T-cell (primary cell): ENCODE data around the gene PPP1CB. TPM values are rescaled to one million over a fixed set of nuclear protein-coding genes. Genes with fewer than 3 reads are reported as not detected.

Experiments
- ATAC-seq, 4 experiments: fragments of 200-7000 bp in 3 of 4; fragments of 150-1000 bp in 1 of 4; cut with Tn5 transposase; replicated peaks in 1 of 4; 1 replicate in 3 of 4; 2 replicates in 1 of 4; pipeline ENCODE4 v1.10.0; 2021; ENCODE audit warnings: moderate library complexity in 3 of 4, mild to moderate bottlenecking in 2 of 4, moderate number of reproducible peaks in 1 of 4
- CTCF ChIA-PET, 2 donors: fragments of 300-600 bp; sonication (Branson Sonifier 250); formaldehyde crosslinking; loops; one replicate each; lab custom pipeline; 2022; ENCODE audit warnings: antibody characterized with exemption in 2 of 2; lab: Charles Lee
- POLR2A ChIA-PET, 2 donors: fragments of 300-600 bp; sonication (Branson Sonifier 250); formaldehyde crosslinking; loops; one replicate each; lab custom pipeline; 2022; ENCODE audit warnings: antibody characterized with exemption in 2 of 2; lab: Charles Lee
- DNase-seq, 35 experiments: peaks; one replicate each; pipeline versions ENCODE4 v3.0.0 to v3.0.0-alpha.2; 2013 to 2023
- H3K27ac ChIP-seq: one replicate; pipeline ENCODE4 v1.5.1; 2013; ENCODE audit warnings: low read length
- H3K27me3 ChIP-seq, 2 experiments: replicated peaks in 1 of 2; 1 replicate in 1 of 2; 2 replicates in 1 of 2; pipeline versions ENCODE4 v1.6.1 to v1.7.0; 2013; ENCODE audit warnings: low read length in 1 of 2, mixed read lengths in 1 of 2; ENCODE audit not compliant: control insufficient read depth in 2 of 2, insufficient read depth in 2 of 2; ENCODE audit errors: extremely low read depth in 1 of 2
- H3K36me3 ChIP-seq, 2 donors: 1 replicate in 1 of 2; 2 replicates in 1 of 2; pipeline versions ENCODE4 v1.6.1 to v1.7.0; 2013; ENCODE audit warnings: low read length in 1 of 2; ENCODE audit not compliant: control insufficient read depth in 2 of 2, insufficient read depth in 1 of 2; ENCODE audit errors: extremely low read depth in 1 of 2
- H3K4me1 ChIP-seq, 2 experiments: 1 replicate in 1 of 2; 2 replicates in 1 of 2; pipeline versions ENCODE4 v1.6.1 to v1.7.0; 2013; ENCODE audit warnings: low read length in 2 of 2, mixed read lengths in 1 of 2; ENCODE audit not compliant: insufficient read depth in 2 of 2, control insufficient read depth in 1 of 2; ENCODE audit errors: extremely low read depth in 1 of 2
- H3K4me3 ChIP-seq, 2 donors: 1 replicate in 1 of 2; 2 replicates in 1 of 2; pipeline versions ENCODE4 v1.5.1 to v1.7.0; 2013; ENCODE audit warnings: mild to moderate bottlenecking in 2 of 2, low read length in 1 of 2, moderate library complexity in 1 of 2; ENCODE audit not compliant: control insufficient read depth in 1 of 2; ENCODE audit errors: extremely low read depth in 1 of 2
- H3K9me3 ChIP-seq: 2 replicates; pipeline ENCODE4 v1.7.0; 2013
- H3K27ac Mint-ChIP-seq, 2 donors: one replicate each; pipeline ENCODE4 v1.8.0; 2020 to 2021; ENCODE audit warnings: mild to moderate bottlenecking in 2 of 2, mixed read lengths in 2 of 2
- H3K27me3 Mint-ChIP-seq, 2 donors: one replicate each; pipeline ENCODE4 v1.8.0; 2021 to 2022; ENCODE audit warnings: mixed read lengths in 2 of 2
- H3K36me3 Mint-ChIP-seq: one replicate; pipeline ENCODE4 v1.8.0; 2021; ENCODE audit warnings: mixed read lengths
- H3K4me1 Mint-ChIP-seq, 3 donors: one replicate each; pipeline ENCODE4 v1.8.0; 2020 to 2022; ENCODE audit warnings: mixed read lengths in 3 of 3, mild to moderate bottlenecking in 1 of 3
- H3K4me3 Mint-ChIP-seq, 3 donors: one replicate each; pipeline ENCODE4 v1.8.0; 2020 to 2022; ENCODE audit warnings: mild to moderate bottlenecking in 3 of 3, mixed read lengths in 3 of 3, moderate library complexity in 3 of 3
- H3K9me3 Mint-ChIP-seq, 3 donors: one replicate each; pipeline ENCODE4 v1.8.0; 2020 to 2022; ENCODE audit warnings: mixed read lengths in 3 of 3
- WGBS: methylation state at CpG from one replicate; pipeline ENCODE4 v1.1.5; 2013; ENCODE audit warnings: missing lambda C conversion rate; ENCODE audit not compliant: insufficient coverage; 5-methylcytosine and 5-hydroxymethylcytosine counted together
- total RNA-seq, 35 experiments: library from RNA in 6 of 35; stranded (reverse) in 6 of 35; fragments of 120-200 nt in 1 of 35; gene quantifications; one replicate each; pipeline versions ENCODE4 v1.2.1 to v1.2.4 and lab custom pipeline; 2013 to 2026

PPP1CB gene
- total RNA-seq, 5 donors from 2014 or later (not counting 1 experiment from before 2014, with no cell fraction given), result 182 to 233 (median 190) TPM

DNA sequence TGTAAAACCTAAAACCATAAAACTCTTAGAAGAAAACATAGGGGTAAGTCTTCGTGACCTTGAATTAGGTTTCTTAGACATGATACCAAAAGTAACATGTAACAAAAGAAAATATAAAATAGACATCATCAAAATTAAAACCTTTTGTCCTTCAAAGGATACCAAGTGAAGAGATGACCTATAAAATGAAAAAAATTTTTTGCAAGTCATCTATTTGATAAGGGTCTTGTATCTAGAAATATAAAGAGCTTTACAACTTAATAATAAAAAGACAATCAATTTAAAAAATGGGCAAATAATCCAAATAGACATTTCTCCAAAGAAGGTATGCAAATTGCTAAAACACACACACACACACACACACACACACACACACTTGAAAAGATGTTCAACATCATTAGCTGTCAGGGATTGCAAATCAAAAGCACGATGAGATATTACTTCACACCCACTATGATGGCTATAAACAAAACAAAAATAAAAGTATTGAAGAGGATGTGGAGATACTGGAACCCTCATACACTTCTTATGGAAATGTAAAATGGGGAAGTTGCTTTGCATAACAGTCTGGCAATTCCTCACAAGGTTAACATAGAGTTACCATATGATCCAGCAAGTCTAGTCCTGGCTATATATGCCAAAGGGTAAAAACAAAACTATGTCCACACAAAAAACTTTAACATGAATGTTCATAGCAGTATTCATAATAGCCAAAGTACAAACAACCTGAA lies 82.3 kb downstream of the PPP1CB start:
- H3K36me3 Mint-ChIP-seq, result no peaks in the 10 kb centered on the region
- ChIA-PET CTCF (no interaction called here), POLR2A (interaction anchor here in 1 of 2 donors (0.6 kb wide), 1 partner anchor 340 kb away, joined by 3 read pairs; no protein-coding TSS in a partner anchor)
- no peaks in the 10 kb centered on the region for H3K36me3 ChIP-seq
- H3K27me3 Mint-ChIP-seq, result no peaks in the 10 kb centered on the region
- no peak for DNase-seq
- no peak overlapping the region for H3K27ac Mint-ChIP-seq
- ATAC-seq, result no peak
- H3K4me1 Mint-ChIP-seq, result no peaks in the 10 kb centered on the region
- no peak overlapping the region for H3K27ac ChIP-seq
- no peaks in the 10 kb centered on the region for H3K27me3 ChIP-seq
- no peaks in the 10 kb centered on the region for H3K4me1 ChIP-seq
- H3K9me3 ChIP-seq, result no peaks in the 10 kb centered on the region
- H3K4me3 ChIP-seq, result no peak overlapping the region
- WGBS, result no CpG with 5 or more reads among the region's 2 CpGs
- H3K9me3 Mint-ChIP-seq, result no peaks in the 10 kb centered on the region
- H3K4me3 Mint-ChIP-seq, result no peak overlapping the region

DNA sequence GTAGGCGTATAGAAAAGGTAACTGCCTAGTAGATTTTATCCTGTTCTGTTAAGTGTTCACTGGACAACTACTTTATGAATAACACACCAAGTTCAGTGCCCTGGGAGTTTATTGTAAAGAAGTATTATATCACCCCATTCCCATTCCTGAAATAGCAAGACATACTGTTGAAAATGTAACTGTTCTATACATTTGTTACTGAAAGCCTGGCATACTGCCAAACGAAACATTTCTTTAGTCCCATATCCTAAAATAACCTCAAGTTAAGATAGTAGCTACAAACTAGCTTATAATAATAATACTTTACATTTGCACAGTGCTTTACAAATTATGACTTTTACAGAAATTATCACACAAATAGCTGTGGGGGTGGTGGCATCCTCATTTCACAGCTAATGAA lies 84.2 kb downstream of the PPP1CB start:
- Histone ChIP-seq H3K36me3 (no peaks in the 10 kb centered on the region), H3K4me3 (no peak overlapping the region), H3K4me1 (no peaks in the 10 kb centered on the region), H3K9me3 (no peaks in the 10 kb centered on the region), H3K27me3 (no peaks in the 10 kb centered on the region), H3K27ac (no peak overlapping the region)
- H3K27ac Mint-ChIP-seq, result no peak overlapping the region
- H3K4me3 Mint-ChIP-seq, result no peak overlapping the region
- no peaks in the 10 kb centered on the region for H3K27me3 Mint-ChIP-seq
- H3K36me3 Mint-ChIP-seq, result no peaks in the 10 kb centered on the region
- WGBS, result no CpG with 5 or more reads among the region's 2 CpGs
- H3K4me1 Mint-ChIP-seq, result no peaks in the 10 kb centered on the region
- no peaks in the 10 kb centered on the region for H3K9me3 Mint-ChIP-seq
- CTCF ChIA-PET, result no interaction called here
- DNase-seq (no peak), ATAC-seq (no peak)
- POLR2A ChIA-PET, result interaction anchor here (0.6 to 1.6 kb wide), 2 partner anchors 12 to 31 kb away, joined by 3 to 4 read pairs; no protein-coding TSS in a partner anchor

- H3K27ac ChIP-seq, result no peak overlapping the region
- H3K9me3 ChIP-seq, result no peaks in the 10 kb centered on the region
- no peaks in the 10 kb centered on the region for H3K4me1 ChIP-seq
- H3K9me3 Mint-ChIP-seq, result no peaks in the 10 kb centered on the region
- H3K27ac Mint-ChIP-seq, result no peak overlapping the region
- no peaks in the 10 kb centered on the region for H3K27me3 Mint-ChIP-seq
- DNase-seq (no peak), ATAC-seq (no peak)
- H3K36me3 ChIP-seq, result no peaks in the 10 kb centered on the region
- POLR2A ChIA-PET, result no interaction called here
- 100% methylated on average over 1 of the region's 2 CpGs for WGBS
- H3K4me3 ChIP-seq, result no peak overlapping the region
- no peaks in the 10 kb centered on the region for H3K36me3 Mint-ChIP-seq
- H3K4me1 Mint-ChIP-seq, result no peaks in the 10 kb centered on the region
- H3K27me3 ChIP-seq, result no peaks in the 10 kb centered on the region
- CTCF ChIA-PET, result no interaction called here
- H3K4me3 Mint-ChIP-seq, result no peak overlapping the region
Observed at GRCh38 chr2:28838971-28839370, 87.3 kb downstream of the PPP1CB start.

DNA sequence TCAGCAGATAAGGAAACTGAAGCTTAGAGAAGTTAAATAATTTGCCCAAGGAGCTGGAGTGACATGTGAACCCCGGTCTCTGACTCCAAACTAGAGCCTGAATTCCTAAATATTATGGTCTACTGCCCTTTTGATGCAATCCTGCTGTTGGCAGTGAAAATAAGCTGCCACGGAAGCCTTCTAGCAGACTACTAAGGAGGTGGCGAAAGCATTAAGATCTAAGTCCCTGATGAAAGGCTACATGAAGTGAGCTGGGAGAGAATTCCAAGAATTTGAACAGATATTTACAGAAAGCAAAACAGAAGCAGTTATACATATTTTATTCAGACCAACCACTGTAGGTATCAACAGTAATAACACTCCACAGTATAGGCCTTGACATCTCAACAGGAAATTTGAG lies 90.4 kb downstream of the PPP1CB start:
- ChIA-PET POLR2A (no interaction called here), CTCF (interaction anchor here in 1 of 2 donors (1.0 kb wide), 1 partner anchor 206 kb away, joined by 4 read pairs; no protein-coding TSS in a partner anchor)
- H3K4me3 Mint-ChIP-seq, result no peak overlapping the region
- H3K27ac Mint-ChIP-seq, result no peak overlapping the region
- Histone ChIP-seq H3K27me3 (no peaks in the 10 kb centered on the region), H3K27ac (no peak overlapping the region), H3K4me3 (no peak overlapping the region), H3K36me3 (no peaks in the 10 kb centered on the region), H3K9me3 (no peaks in the 10 kb centered on the region), H3K4me1 (no peaks in the 10 kb centered on the region)
- peaks cover 7% of the 10 kb centered on the region for H3K36me3 Mint-ChIP-seq
- WGBS, result no CpG with 5 or more reads among the region's 3 CpGs
- no peaks in the 10 kb centered on the region for H3K4me1 Mint-ChIP-seq
- no peaks in the 10 kb centered on the region for H3K27me3 Mint-ChIP-seq
- no peak for DNase-seq
- no peak for ATAC-seq
- H3K9me3 Mint-ChIP-seq, result no peaks in the 10 kb centered on the region

Other genes starting within 250 kb of the PPP1CB start
- 10 to 100 TPM in 2 of 5 donors, 1 to 10 TPM in 3; 2.2 to 13.3 (median 3.0) TPM for gene SPDYA, start 59.0 kb downstream of the PPP1CB start, total RNA-seq
- gene TRMT61B, start 118.5 kb downstream of the PPP1CB start, total RNA-seq, result 10 to 100 TPM; 14.8 to 20.4 (median 17.0) TPM
- gene WDR43, start 142.8 kb downstream of the PPP1CB start, total RNA-seq, result 10 to 100 TPM; 58.0 to 68.4 (median 62.9) TPM
- gene TOGARAM2, start 229.5 kb downstream of the PPP1CB start, total RNA-seq, result 1 to 10 TPM; 1.7 to 5.2 (median 2.7) TPM